ENCODE results near the gene TMEM39B.

DNA sequence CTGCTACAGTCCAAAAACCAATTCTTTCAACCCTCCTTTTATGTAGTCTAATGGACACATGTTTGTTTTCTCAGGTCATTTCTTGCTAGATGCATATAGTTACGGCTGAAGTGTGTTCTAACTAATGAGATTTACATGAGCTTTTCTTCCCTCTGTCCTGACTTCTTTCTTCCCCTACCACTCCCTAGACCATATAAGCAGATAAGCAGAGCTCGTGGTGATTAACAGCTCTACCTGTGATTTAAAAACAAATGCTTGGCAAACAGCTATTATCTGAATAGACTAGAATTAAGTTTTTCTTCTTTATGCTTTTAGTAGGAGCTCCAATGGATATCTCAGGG, 40.5 kb upstream of the TMEM39B start:
- TF ChIP-seq, protein P1, sequence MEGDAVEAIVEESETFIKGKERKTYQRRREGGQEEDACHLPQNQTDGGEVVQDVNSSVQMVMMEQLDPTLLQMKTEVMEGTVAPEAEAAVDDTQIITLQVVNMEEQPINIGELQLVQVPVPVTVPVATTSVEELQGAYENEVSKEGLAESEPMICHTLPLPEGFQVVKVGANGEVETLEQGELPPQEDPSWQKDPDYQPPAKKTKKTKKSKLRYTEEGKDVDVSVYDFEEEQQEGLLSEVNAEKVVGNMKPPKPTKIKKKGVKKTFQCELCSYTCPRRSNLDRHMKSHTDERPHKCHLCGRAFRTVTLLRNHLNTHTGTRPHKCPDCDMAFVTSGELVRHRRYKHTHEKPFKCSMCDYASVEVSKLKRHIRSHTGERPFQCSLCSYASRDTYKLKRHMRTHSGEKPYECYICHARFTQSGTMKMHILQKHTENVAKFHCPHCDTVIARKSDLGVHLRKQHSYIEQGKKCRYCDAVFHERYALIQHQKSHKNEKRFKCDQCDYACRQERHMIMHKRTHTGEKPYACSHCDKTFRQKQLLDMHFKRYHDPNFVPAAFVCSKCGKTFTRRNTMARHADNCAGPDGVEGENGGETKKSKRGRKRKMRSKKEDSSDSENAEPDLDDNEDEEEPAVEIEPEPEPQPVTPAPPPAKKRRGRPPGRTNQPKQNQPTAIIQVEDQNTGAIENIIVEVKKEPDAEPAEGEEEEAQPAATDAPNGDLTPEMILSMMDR (IDR thresholded peaks at IDR 0.05), result no peak
- TF ChIP-seq POLR2A (IDR thresholded peaks at IDR 0.05), result no peak
- no peak for TF ChIP-seq EP300 (IDR thresholded peaks at IDR 0.05)
- TF ChIP-seq POLR2AphosphoS5 (IDR thresholded peaks at IDR 0.05), result no peak
